GM12878 (cell line): ENCODE measurements around the gene GPR153. TPM values are rescaled to one million over a fixed set of nuclear protein-coding genes. Genes with fewer than 3 reads are reported as not detected.
A peak's percentile ranks its signal among the peaks of the same experiment; 100 is the strongest.

Source experiments
- ATAC-seq: fragments of 200-7000 bp; cut with Tn5 transposase; 3 replicates; pipeline ENCODE4 v1.9.1; 2020; ENCODE audit warnings: mild to moderate bottlenecking, moderate library complexity
- BruUV-seq: library from RNA; stranded (reverse); fragments of 400-500 nt; replicated peaks from 2 replicates; lab custom pipeline; 2021; lab: Mats Ljungman, UMichigan
- CTCF ChIA-PET: fragments of 300-600 bp; sonication (Branson Sonifier 250); formaldehyde crosslinking; extraction: SDS; loops from one replicate; lab custom pipeline; 2021; ENCODE audit warnings: inconsistent platforms; lab: Yijun Ruan, JAX
- POLR2A ChIA-PET: fragments of 350-600 bp; formaldehyde crosslinking; extraction: SDS; loops from one replicate; lab custom pipeline; 2021; ENCODE audit warnings: inconsistent platforms; lab: Charles Lee
- RAD21 ChIA-PET: fragments of 300-600 bp; sonication (Branson Sonifier 250); formaldehyde crosslinking; loops from one replicate; lab custom pipeline; 2023; ENCODE audit warnings: antibody characterized with exemption; ENCODE audit not compliant: unreplicated experiment; lab: Charles Lee
- SMC1A ChIA-PET: fragments of 300-600 bp; sonication (Branson Sonifier 250); formaldehyde crosslinking; loops from one replicate; lab custom pipeline; 2023; ENCODE audit not compliant: unreplicated experiment, uncharacterized antibody; lab: Charles Lee
- DNase-seq: peaks from one replicate; pipeline ENCODE4 v3.0.0-alpha.2; 2011; ENCODE audit warnings: low read depth, low spot score
- FAIRE-seq: peaks from 3 replicates; lab custom pipeline; 2011; peaks lifted over from hg19 to GRCh38; lab: Jason Lieb, UNC
- H2AFZ ChIP-seq: 2 replicates; pipeline ENCODE4 v1.6.0; 2011; ENCODE audit warnings: low read depth, low read length, control low read depth; ENCODE audit not compliant: control insufficient read depth
- H3K27ac ChIP-seq: 2 replicates; pipeline ENCODE4 v1.5.1; 2011; ENCODE audit warnings: control low read depth; ENCODE audit not compliant: control insufficient read depth, insufficient read depth
- H3K27me3 ChIP-seq, 2 experiments: replicated peaks in 1 of 2; 2 replicates each; pipeline versions ENCODE4 v1.6.0 to v1.6.1; 2011; ENCODE audit warnings: low read length in 1 of 2; ENCODE audit not compliant: control insufficient read depth in 2 of 2, insufficient read depth in 2 of 2
- H3K36me3 ChIP-seq, 2 experiments: 2 replicates each; pipeline ENCODE4 v1.5.1; 2011; ENCODE audit warnings: low read length in 1 of 2; ENCODE audit not compliant: control insufficient read depth in 2 of 2, insufficient read depth in 2 of 2
- H3K4me1 ChIP-seq: 2 replicates; pipeline ENCODE4 v1.6.1; 2011; ENCODE audit warnings: mild to moderate bottlenecking, low read length, moderate library complexity, mixed read lengths; ENCODE audit not compliant: control insufficient read depth, insufficient read depth
- H3K4me2 ChIP-seq: 2 replicates; pipeline ENCODE4 v1.6.0; 2011; ENCODE audit warnings: control low read depth; ENCODE audit not compliant: control insufficient read depth, insufficient read depth
- H3K4me3 ChIP-seq: fragments of 200-600 bp; sonication (generic); 2 replicates; pipeline ENCODE4 v1.5.1; 2016
- H3K79me2 ChIP-seq: 2 replicates; pipeline ENCODE4 v1.6.0; 2011; ENCODE audit warnings: low read length; ENCODE audit not compliant: control insufficient read depth, insufficient read depth
- H3K9ac ChIP-seq: 2 replicates; pipeline ENCODE4 v1.8.0; 2011; ENCODE audit warnings: low read length, control low read depth, mixed read lengths; ENCODE audit not compliant: control insufficient read depth, insufficient read depth
- H3K9me3 ChIP-seq: replicated peaks from 3 replicates; pipeline ENCODE4 v1.5.1; 2011; ENCODE audit warnings: mild to moderate bottlenecking, low read length; ENCODE audit not compliant: control insufficient read depth, insufficient read depth
- H4K20me1 ChIP-seq: 2 replicates; pipeline ENCODE4 v1.6.0; 2011; ENCODE audit not compliant: control insufficient read depth, insufficient read depth
- CTCF ChIP-seq, 3 experiments: IDR thresholded peaks in 2 of 3; conservative IDR thresholded peaks in 1 of 3; 2 replicates each; pipeline ENCODE4 v1.5.1; 2011; ENCODE audit warnings: low read depth in 3 of 3, low read length in 3 of 3, mild to moderate bottlenecking in 3 of 3, control low read depth in 2 of 3, moderate library complexity in 2 of 3, inconsistent platforms in 1 of 3, mixed read lengths in 1 of 3; ENCODE audit not compliant: control insufficient read depth in 2 of 3, insufficient read depth in 1 of 3; ENCODE audit errors: extremely low read depth in 1 of 3
- MYB ChIP-seq: fragments of 150-350 bp; IDR thresholded peaks from 2 replicates; pipeline ENCODE4 v1.6.1; 2014; ENCODE audit warnings: mild to moderate bottlenecking, low read depth, low read length, borderline replicate concordance
- NFXL1 ChIP-seq: fragments of 450-650 bp; IDR thresholded peaks from 2 replicates; pipeline ENCODE4 v1.6.1; 2017; ENCODE audit warnings: antibody characterized with exemption, mild to moderate bottlenecking, borderline replicate concordance
- SMARCA5 ChIP-seq: fragments of 450-650 bp; IDR thresholded peaks from 2 replicates; pipeline ENCODE4 v1.6.1; 2017; ENCODE audit warnings: mild to moderate bottlenecking
- WGBS: methylation state at CpG from one replicate; pipeline ENCODE4 v1.1.6; 2016; ENCODE audit warnings: low lambda C conversion rate; ENCODE audit not compliant: insufficient replicate concordance, insufficient coverage; ENCODE audit errors: missing lambda C conversion rate; 5-methylcytosine and 5-hydroxymethylcytosine counted together
- in situ Hi-C: fragments of 300-500 bp; cut with MboI; formaldehyde crosslinking; loops from 9 replicates; pipeline ENCODE4 v1.14.3; 2018; ENCODE audit warnings: mixed read lengths
- intact Hi-C: fragments of 100-400 bp; cut with micrococcal nuclease; formaldehyde crosslinking; loops from one replicate; pipeline ENCODE4 v1.14.2; 2022; ENCODE audit not compliant: unreplicated experiment
- polyA plus RNA-seq, 11 experiments: library from polyadenylated mRNA; depleted of rRNA in 4 of 11; unstranded in 6 of 11; stranded (reverse) in 5 of 11; fragments of >200 nt; fragmentation: Nextera tagmentation in 4 of 11; fragmentation: Illumina TruSeq in 1 of 11; extraction: Ambion mirVana in 4 of 11; extraction: Trizol in 1 of 11; gene quantifications; 1 replicate in 1 of 11; 2 replicates in 10 of 11; pipeline versions ENCODE4 v1.2.1 to v1.2.3, GENCODE V29; 2011 to 2016; ENCODE audit warnings: inconsistent platforms in 2 of 11, missing spikeins in 2 of 11, low read depth in 1 of 11
- total RNA-seq, 4 experiments: library from RNA; depleted of rRNA in 3 of 4; stranded (reverse); fragments of >200 nt in 3 of 4; fragmentation: Illumina TruSeq in 1 of 4; extraction: Trizol in 1 of 4; gene quantifications; 2 replicates each; pipeline versions ENCODE4 v1.2.1 to v1.2.3, GENCODE V29; 2013 to 2021

GPR153 gene
- total and polyA plus RNA-seq, 10 of the 15 experiments (the other 5 are each of a cell fraction or from before 2014, with no cell fraction given) = 0.04 to 2.2 (median 0.54) TPM

GRCh38 chr1:6260433-6260934 lies 414 bp downstream of the GPR153 start:
- in situ Hi-C loops (no loop called here), intact Hi-C loops (no loop called here)
- ChIA-PET SMC1A (no interaction called here), RAD21 (interaction anchor here (0.6 kb wide), 1 partner anchor 27 kb away, joined by 3 read pairs; no protein-coding TSS in a partner anchor), POLR2A (no interaction called here), CTCF (no interaction called here)
- no peak for DNase-seq
- peak; percentile 57 for ATAC-seq
- no peak overlapping the region for H3K27ac ChIP-seq
- H4K20me1 ChIP-seq = no peaks in the 10 kb centered on the region
- no peak for FAIRE-seq
- 1% methylated on average over 25 of the region's 61 CpGs for WGBS
- peak overlapping the region; percentile 78 for H3K4me3 ChIP-seq
- H3K79me2 ChIP-seq = no peaks in the 10 kb centered on the region
- TF ChIP-seq NFXL1 (0 out of 2 replicates have a peak, but pooled peaks have one; percentile 33), SMARCA5 (0 out of 2 replicates have a peak, but pooled peaks have one; percentile 35), MYB (no peak), CTCF (IDR thresholded peaks at IDR 0.05 in 2 of 3, conservative IDR thresholded peaks at IDR 0.05 in 1 of 3; ENCODE audit: control insufficient read depth in 2 of 3, extremely low read depth in 1 of 3, insufficient read depth in 1 of 3, low read depth in 3 of 3, low read length in 3 of 3) (peak in 1 of 3 experiments; percentile 10; a peak in 1 of 6 replicates)
- no peak overlapping the region; the same call in 1 of the 2 replicates for H2AFZ ChIP-seq
- no peak overlapping the region for H3K9ac ChIP-seq
- no peaks in the 10 kb centered on the region for H3K9me3 ChIP-seq
- H3K4me2 ChIP-seq = peak overlapping the region; percentile 86; the same call in 1 of the 2 replicates
- BruUV-seq = no TSS peak
- H3K4me1 ChIP-seq = peaks cover 3% of the 10 kb centered on the region; the same call in 1 of the 2 replicates
- H3K27me3 ChIP-seq = no peaks in the 10 kb centered on the region; a peak in 1 of 4 replicates
- peaks cover 0 to 2% of the 10 kb centered on the region in 2 experiments; a peak in 2 of 4 replicates for H3K36me3 ChIP-seq
